OCI-LY7 (cell line): ENCODE data around the gene BEND5.

Experiments used
- EZH2phosphoT487 ChIP-seq: fragments of 200-600 bp; sonication (generic); IDR thresholded peaks from 2 replicates; pipeline ENCODE4 v1.6.1; 2018; ENCODE audit warnings: low read depth, borderline replicate concordance, mild to moderate bottlenecking, mixed run types, antibody characterized with exemption, low read length, moderate library complexity, mixed read lengths
- TF ChIP-seq, protein P1 (sequence below): fragments of 200-600 bp; sonication (generic); conservative IDR thresholded peaks from 2 replicates; pipeline ENCODE4 v1.5.1; 2014; ENCODE audit warnings: mild to moderate bottlenecking, antibody characterized with exemption, low read length, moderate library complexity, mixed read lengths

DNA sequence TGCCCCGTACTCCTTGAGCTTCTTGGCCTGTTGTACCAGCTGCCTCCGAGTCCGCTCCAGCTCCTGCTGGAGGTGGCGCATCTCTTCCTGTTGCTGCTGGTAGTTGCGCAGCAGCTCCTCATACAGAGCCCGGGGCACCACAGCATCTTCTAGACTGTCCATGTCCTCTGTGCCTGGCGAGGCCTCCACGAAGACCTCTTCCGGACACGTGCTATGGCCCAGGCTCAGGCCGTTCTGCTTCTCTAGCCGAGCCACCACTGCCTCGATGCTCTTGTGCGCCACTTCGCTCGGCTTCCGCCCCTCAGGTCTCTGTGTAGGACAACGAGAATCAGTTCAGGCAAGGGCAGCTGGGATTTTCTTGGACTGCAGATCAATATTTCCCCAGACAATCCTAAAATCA is 17.7 kb downstream of the BEND5 start:
- TF ChIP-seq, protein P1, sequence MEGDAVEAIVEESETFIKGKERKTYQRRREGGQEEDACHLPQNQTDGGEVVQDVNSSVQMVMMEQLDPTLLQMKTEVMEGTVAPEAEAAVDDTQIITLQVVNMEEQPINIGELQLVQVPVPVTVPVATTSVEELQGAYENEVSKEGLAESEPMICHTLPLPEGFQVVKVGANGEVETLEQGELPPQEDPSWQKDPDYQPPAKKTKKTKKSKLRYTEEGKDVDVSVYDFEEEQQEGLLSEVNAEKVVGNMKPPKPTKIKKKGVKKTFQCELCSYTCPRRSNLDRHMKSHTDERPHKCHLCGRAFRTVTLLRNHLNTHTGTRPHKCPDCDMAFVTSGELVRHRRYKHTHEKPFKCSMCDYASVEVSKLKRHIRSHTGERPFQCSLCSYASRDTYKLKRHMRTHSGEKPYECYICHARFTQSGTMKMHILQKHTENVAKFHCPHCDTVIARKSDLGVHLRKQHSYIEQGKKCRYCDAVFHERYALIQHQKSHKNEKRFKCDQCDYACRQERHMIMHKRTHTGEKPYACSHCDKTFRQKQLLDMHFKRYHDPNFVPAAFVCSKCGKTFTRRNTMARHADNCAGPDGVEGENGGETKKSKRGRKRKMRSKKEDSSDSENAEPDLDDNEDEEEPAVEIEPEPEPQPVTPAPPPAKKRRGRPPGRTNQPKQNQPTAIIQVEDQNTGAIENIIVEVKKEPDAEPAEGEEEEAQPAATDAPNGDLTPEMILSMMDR = no peak
- TF ChIP-seq EZH2phosphoT487 = no peak
